IgD-negative memory B cell (primary cell): ENCODE results near the gene EIF4E2. TPM values are rescaled to one million over a fixed set of nuclear protein-coding genes. Genes with fewer than 3 reads are reported as not detected.

Experiments used
- H3K27ac Mint-ChIP-seq, 3 donors: one replicate each; pipeline ENCODE4 v1.8.0; 2020 to 2022; ENCODE audit warnings: mild to moderate bottlenecking in 3 of 3, mixed read lengths in 3 of 3, moderate library complexity in 1 of 3
- H3K27me3 Mint-ChIP-seq: one replicate; pipeline ENCODE4 v1.8.0; 2021; ENCODE audit warnings: mixed read lengths
- H3K36me3 Mint-ChIP-seq: one replicate; pipeline ENCODE4 v1.8.0; 2020; ENCODE audit warnings: mild to moderate bottlenecking, mixed read lengths
- H3K4me1 Mint-ChIP-seq, 3 donors: one replicate each; pipeline ENCODE4 v1.8.0; 2020 to 2022; ENCODE audit warnings: mixed read lengths in 3 of 3, mild to moderate bottlenecking in 1 of 3
- H3K4me3 Mint-ChIP-seq, 4 donors: one replicate each; pipeline ENCODE4 v1.8.0; 2020 to 2022; ENCODE audit warnings: mild to moderate bottlenecking in 4 of 4, mixed read lengths in 4 of 4, moderate library complexity in 3 of 4
- H3K9me3 Mint-ChIP-seq, 3 donors: one replicate each; pipeline ENCODE4 v1.8.0; 2020 to 2021; ENCODE audit warnings: mixed read lengths in 3 of 3, mild to moderate bottlenecking in 1 of 3
- polyA plus RNA-seq: library from polyadenylated mRNA; unstranded; fragments of 300-500 nt; fragmentation: Illumina TruSeq; gene quantifications from one replicate; pipeline ENCODE4 v1.2.3, GENCODE V29; 2021

Gene EIF4E2
- polyA plus RNA-seq, 1 donor from 2014 or later = 55.3 TPM

DNA sequence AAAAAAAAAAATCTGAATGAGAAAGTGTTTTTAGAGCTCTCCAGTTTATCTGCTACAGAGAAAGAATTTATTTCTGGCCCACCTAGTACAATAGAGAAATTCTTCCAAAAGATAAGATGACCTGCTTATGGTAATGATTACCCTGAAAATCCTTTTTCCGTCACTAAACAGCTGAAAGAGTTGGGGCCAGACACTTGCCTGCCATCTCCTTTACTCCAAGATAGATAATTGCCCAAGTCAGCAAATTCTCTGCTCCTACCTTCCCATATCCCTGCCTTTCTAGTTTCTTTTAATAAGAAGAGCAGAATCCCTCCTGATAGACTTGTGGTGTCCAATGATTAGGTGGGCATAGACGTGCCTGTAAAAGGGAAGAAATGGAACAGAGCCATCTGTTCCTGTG is 28.1 kb downstream of the EIF4E2 start:
- H3K4me1 Mint-ChIP-seq = peaks cover 0 to 6% (median 0%) of the 10 kb centered on the region in 3 donors
- no peak overlapping the region for H3K27ac Mint-ChIP-seq
- no peaks in the 10 kb centered on the region for H3K9me3 Mint-ChIP-seq
- peaks cover 6% of the 10 kb centered on the region for H3K36me3 Mint-ChIP-seq
- H3K27me3 Mint-ChIP-seq = no peaks in the 10 kb centered on the region
- no peak overlapping the region for H3K4me3 Mint-ChIP-seq

DNA sequence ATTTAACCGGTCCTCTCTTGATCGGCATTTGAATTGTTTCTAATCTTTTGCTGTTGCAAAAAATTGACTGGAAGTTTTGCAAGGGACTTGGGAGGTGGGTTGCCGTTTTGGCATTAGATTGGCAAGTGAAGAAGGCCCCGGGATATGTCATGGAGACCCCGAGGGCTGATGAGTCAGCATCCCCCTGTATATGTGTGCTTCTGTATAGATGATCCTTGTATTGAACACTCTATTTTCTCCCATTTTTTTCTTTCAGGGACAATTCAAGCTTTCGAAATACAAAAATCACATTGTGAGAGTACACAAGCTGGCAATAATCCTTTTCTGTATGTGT is 30.1 kb downstream of the EIF4E2 start:
- Mint-ChIP-seq H3K4me3 (no peak overlapping the region), H3K27ac (no peak overlapping the region), H3K9me3 (no peaks in the 10 kb centered on the region), H3K4me1 (peaks cover 0 to 6% (median 0%) of the 10 kb centered on the region in 3 donors), H3K27me3 (no peaks in the 10 kb centered on the region), H3K36me3 (peaks cover 6% of the 10 kb centered on the region)

DNA sequence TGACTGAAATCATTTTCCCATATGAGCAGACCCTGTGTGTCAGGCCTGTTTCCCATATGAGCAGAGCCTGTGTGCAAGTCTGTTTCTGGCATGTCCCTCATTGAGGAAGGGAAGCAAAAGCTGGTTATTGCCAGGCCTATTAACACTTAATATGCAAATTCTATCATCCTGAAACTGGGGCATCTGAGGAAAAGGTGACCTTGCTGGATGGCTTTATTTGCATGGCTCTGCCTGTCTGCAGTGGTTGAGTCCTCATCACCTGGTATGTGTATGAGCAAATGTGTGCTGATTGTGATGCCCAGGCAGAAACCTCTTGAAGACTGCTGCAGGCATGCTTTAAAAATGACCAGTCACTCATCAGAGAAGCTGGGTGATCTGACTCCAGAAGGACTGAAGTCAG is 31.2 kb downstream of the EIF4E2 start:
- Mint-ChIP-seq H3K27ac (no peak overlapping the region), H3K4me3 (no peak overlapping the region), H3K9me3 (no peaks in the 10 kb centered on the region), H3K36me3 (peaks cover 4% of the 10 kb centered on the region), H3K4me1 (peaks cover 0 to 2% (median 0%) of the 10 kb centered on the region in 3 donors), H3K27me3 (no peaks in the 10 kb centered on the region)

DNA sequence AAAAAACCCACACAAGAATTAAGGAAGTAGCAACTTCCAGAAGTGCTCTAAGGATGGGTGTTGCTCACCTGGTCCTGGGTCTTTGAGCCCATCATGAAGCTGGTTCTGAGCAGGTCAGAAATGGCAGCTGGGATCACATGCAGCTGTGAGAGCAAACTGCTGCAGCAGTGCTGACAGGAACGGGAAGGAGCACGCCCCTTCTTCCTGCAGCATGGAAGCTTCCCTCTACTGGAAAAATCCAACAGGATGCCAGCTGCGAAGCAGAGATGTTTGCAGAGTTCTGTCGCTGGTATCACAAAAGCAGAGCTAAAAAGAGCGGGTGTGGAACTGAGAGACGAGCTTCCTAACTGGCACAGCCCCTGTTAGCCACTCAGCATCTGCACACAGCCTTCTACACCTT is 33.7 kb downstream of the EIF4E2 start:
- H3K9me3 Mint-ChIP-seq = no peaks in the 10 kb centered on the region
- no peak overlapping the region for H3K27ac Mint-ChIP-seq
- H3K4me3 Mint-ChIP-seq = no peak overlapping the region
- H3K36me3 Mint-ChIP-seq = peaks cover 4% of the 10 kb centered on the region
- peaks cover 0 to 2% (median 0%) of the 10 kb centered on the region in 3 donors for H3K4me1 Mint-ChIP-seq
- H3K27me3 Mint-ChIP-seq = no peaks in the 10 kb centered on the region

DNA sequence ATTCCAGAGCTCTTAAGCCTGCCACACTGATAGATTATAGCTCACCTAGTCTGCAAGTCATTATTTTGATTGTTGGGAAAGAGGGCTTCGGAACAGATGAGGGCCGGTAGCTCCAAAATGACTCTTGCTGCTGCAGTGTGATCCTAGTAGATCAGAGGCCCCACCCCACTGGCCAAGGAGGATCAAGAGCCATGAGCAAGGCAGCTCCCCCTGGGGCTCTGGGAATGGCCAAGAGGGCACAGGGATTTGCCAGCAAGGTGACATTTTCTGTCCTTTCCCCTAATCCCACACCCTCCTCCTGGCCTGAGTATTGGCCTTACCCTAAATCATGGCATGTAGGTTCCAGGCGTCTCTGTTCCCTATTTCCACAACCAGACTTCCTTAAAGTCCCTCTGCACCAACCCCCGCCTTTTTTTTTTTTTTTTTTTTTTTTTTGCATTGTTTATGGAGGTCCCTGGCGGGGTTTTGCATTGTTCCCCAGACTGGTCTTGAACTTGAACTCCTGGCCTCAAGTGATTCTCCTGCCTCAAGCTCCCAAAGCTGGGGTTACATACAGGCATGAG is 36.5 kb downstream of the EIF4E2 start:
- Mint-ChIP-seq H3K27me3 (no peaks in the 10 kb centered on the region), H3K4me1 (no peaks in the 10 kb centered on the region), H3K27ac (no peak overlapping the region), H3K4me3 (no peak overlapping the region), H3K36me3 (peaks cover 4% of the 10 kb centered on the region), H3K9me3 (no peaks in the 10 kb centered on the region)

DNA sequence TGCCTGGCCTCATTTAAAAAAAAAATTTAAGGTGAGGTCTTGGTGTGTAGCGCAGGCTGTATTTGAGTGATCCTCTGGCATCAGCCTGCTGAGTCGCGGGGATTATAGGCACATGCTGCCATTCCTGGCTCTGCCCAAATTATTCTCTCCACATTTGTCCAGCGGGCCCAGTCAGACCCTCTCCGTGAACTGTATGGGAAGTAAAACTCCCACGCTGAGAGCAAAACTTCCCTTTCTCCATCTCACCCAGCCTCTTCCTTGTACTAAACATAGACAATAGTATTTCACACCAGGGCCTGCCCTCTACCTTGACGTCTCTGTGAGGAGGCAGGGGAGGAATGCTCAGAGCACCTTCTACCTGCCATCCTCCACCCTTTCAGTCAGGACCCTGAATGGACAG is 37.0 kb downstream of the EIF4E2 start:
- H3K4me3 Mint-ChIP-seq = no peak overlapping the region
- H3K4me1 Mint-ChIP-seq = no peaks in the 10 kb centered on the region
- no peaks in the 10 kb centered on the region for H3K27me3 Mint-ChIP-seq
- H3K9me3 Mint-ChIP-seq = no peaks in the 10 kb centered on the region
- H3K36me3 Mint-ChIP-seq = peaks cover 4% of the 10 kb centered on the region
- no peak overlapping the region for H3K27ac Mint-ChIP-seq

DNA sequence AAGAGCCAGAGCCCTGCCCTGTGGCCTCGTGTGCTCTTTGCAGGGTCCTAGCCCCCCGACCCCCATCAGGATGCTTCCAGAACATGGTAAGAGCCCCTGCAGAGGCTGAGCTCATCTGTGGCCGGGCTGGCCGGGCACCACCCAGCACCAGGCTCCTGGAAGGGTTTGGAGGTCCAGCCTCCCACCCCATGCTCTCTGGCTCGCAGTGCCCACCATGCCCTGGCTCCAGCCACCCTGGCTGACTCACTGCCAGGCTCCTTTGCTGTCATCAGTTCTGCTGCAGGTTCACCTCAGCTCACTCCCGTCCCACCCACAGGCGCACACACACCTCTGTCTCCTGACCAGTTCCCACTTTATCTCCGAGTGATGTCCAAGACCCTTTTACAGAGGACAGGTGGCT is 37.5 kb downstream of the EIF4E2 start:
- no peaks in the 10 kb centered on the region for H3K27me3 Mint-ChIP-seq
- no peak overlapping the region for H3K27ac Mint-ChIP-seq
- H3K36me3 Mint-ChIP-seq = peaks cover 2% of the 10 kb centered on the region
- H3K9me3 Mint-ChIP-seq = no peaks in the 10 kb centered on the region
- H3K4me1 Mint-ChIP-seq = no peaks in the 10 kb centered on the region
- no peak overlapping the region for H3K4me3 Mint-ChIP-seq

DNA sequence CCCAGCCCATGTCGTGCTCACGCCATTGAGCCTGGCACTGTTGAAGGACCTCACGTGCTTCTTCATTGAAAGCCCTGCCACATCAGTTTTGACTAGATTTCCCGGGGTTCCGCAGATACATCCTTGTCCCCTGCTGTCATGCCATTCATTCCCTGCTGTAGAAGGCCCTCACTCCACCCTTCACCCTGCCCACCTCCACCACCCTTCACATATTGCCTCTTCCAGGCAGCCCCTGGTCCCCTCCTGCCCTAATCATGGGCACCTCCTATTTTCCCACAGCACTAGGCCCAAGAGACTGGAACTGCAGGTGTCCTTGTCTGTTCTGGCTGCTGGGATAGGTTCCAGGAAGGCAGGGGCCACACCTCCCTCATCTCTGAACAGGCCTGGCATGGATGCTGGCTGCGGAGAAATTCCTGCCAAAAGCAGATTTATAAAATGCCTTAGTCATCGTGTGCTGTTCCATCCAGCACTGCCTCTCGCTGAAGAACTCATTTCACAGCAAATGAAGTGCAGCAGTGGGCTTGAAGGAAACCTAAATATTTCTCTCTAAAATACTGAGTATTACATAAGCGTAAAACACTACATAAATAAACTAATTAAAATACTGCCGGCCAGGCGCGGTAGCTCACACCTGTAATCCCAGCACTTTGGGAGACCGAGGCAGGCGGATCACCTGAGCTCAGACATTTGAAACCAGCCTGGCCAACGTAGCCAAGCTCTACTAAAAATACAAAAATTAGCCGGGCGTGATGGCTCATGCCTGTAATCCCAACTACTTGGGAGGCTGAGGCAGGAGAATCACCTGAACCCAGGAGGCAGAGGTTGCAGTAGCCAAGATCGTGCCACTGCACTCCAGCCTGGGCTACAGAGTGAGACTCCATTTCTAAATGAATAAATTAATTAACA is 38.4 kb downstream of the EIF4E2 start:
- Mint-ChIP-seq H3K9me3 (no peaks in the 10 kb centered on the region), H3K27me3 (no peaks in the 10 kb centered on the region), H3K4me1 (no peaks in the 10 kb centered on the region), H3K27ac (no peak overlapping the region), H3K4me3 (no peak overlapping the region), H3K36me3 (peaks cover 2% of the 10 kb centered on the region)

DNA sequence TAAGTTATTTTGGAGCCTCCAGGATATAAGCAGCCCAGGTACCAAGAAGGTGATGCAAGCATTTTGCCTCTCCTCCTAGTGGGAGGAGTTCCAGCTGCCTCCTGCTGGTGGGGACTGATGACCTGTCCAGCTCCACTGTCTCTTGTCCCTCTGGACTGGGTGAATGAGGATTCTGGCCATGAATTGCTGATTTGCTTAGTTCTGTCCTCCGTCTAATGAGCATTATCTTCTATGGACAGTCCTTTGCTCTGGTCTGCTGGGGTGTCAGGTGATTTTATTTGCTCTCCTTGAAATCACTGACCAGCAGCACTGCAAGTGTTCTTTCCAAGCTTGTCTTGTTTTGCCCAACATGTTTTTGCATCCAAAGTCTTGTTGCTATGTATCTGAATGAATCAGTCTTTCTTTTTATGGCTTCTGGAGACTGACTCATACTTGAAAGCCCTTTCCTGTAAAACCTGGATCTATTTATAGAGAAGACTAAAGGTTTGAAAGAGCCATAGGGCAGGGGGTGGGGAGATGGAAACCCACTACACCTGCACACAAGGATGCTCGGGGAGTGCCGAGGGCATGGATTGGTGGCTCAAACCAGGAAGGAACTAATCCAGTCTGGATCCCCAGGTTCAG is 42.4 kb downstream of the EIF4E2 start:
- Mint-ChIP-seq H3K9me3 (no peaks in the 10 kb centered on the region), H3K4me1 (no peaks in the 10 kb centered on the region), H3K27ac (no peak overlapping the region), H3K36me3 (peaks cover 4% of the 10 kb centered on the region), H3K4me3 (no peak overlapping the region), H3K27me3 (no peaks in the 10 kb centered on the region)

DNA sequence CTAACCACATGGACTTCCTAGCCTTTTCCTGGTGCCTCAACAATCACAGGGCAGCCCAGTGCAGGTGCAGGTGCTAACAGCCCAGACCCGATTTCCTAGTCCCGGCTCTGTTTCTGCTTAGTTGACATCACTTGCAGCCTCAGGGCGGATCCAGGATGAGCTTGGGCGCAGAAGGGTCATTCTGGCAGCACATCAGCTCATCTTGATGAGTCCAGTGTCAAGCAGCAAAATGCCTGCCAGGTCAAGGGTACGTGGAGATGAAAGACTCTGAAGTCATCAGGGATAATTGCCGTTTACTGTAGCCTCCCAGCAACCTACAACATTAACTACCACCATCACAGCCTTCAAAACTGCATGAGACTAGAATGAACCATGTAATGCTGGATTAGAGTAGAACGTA is 43.5 kb downstream of the EIF4E2 start:
- Mint-ChIP-seq H3K9me3 (no peaks in the 10 kb centered on the region), H3K27ac (no peak overlapping the region), H3K36me3 (peaks cover 4% of the 10 kb centered on the region), H3K4me3 (no peak overlapping the region), H3K4me1 (no peaks in the 10 kb centered on the region), H3K27me3 (no peaks in the 10 kb centered on the region)

DNA sequence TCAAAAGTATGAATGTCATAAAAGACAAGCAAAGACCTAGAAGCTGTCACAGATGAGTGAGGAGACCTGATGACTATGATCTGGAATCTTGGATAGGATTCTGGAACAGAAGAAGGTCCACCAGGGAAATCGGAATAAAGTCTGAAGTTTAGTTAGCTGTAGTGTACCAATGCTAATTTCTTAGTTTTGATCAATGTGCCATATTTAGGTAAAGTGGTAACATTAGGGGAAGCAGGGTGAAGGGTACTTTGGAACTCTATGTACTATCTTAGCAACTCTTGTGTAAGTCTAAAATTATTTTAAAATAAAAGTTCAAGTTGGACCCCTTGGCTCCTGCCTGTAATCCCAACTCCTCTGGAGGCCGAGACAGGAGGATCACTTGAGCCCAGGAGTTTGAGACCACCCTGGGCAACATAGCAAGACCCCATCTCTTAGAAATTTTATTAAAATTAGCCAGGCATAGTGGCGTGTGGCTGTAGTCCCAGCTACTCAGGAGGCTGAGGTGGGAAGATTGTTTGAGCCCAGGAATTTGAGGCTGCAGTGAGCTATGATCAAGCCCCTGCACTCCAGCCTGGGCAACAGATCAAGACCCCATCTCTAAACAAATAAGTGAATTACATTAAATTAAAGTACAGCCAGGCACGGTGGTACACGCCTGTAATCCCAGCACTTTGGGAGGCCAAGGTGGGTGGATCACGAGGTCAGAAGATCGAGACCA is 47.0 kb downstream of the EIF4E2 start:
- Mint-ChIP-seq H3K27me3 (no peaks in the 10 kb centered on the region), H3K4me3 (no peak overlapping the region), H3K36me3 (peaks cover 4% of the 10 kb centered on the region), H3K27ac (no peak overlapping the region), H3K4me1 (no peaks in the 10 kb centered on the region), H3K9me3 (peaks cover 0 to 2% (median 0%) of the 10 kb centered on the region in 3 donors)

DNA sequence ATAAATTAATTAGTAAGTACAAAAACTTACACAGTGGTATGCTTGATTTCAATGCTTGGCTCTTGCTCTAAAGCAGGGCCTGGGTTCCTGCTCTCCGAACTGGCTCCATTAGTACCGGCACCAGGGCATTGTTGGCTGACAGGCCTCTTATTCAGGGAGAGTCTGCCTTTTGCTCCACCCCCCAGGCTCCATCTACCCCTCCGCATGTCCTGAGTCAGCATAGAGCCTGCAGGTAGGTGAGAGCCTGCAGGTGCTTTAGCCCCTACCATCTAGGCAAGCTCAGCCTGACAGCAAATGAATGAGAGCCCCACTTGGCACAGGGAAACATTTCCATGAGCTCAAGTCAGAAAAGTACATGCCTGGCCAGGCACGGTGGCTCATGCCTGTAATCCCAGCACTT is 47.8 kb downstream of the EIF4E2 start:
- Mint-ChIP-seq H3K4me3 (no peak overlapping the region), H3K4me1 (no peaks in the 10 kb centered on the region), H3K9me3 (peaks cover 0 to 2% (median 0%) of the 10 kb centered on the region in 3 donors), H3K36me3 (peaks cover 4% of the 10 kb centered on the region), H3K27ac (no peak overlapping the region), H3K27me3 (no peaks in the 10 kb centered on the region)

DNA sequence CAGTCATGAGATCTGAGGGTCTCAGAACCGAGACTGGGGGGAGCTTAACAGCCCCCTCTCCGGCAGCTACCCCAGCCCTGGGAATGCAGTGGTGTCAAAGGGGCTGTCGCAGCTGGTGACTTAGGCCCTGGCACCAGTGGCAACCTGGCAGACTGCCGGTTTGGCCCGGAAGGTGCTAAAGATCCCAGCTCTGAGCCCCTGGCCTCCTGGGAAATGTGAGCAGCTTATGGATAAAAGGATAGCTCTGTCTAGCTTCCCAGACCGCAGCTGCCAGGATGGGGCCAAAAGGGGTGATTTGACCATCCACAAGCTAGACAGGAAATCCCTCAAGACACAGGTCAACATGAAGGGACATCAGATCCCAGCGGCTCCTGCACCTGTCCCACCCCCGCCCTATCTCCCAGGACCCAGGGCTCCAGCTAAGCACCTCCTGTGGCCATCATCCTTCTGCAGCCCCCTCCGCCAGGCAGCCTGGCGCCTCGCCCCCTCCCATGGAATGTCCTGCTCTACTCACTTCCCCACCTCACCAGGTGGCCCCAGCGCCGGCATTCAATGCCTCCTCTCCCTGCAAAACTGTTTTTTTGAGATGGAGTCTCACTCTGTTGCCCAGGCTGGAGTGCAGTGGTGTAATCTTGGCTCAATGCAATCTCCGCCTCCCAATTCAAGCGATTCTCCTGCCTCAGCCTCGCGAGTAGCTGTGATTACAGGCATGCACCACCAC is 49.7 kb downstream of the EIF4E2 start:
- Mint-ChIP-seq H3K9me3 (peaks cover 0 to 2% (median 0%) of the 10 kb centered on the region in 3 donors), H3K27me3 (peaks cover 1% of the 10 kb centered on the region), H3K27ac (no peak overlapping the region), H3K4me1 (no peaks in the 10 kb centered on the region), H3K4me3 (peak overlapping the region in 1 of 4 donors; percentile 39), H3K36me3 (peaks cover 4% of the 10 kb centered on the region)

DNA sequence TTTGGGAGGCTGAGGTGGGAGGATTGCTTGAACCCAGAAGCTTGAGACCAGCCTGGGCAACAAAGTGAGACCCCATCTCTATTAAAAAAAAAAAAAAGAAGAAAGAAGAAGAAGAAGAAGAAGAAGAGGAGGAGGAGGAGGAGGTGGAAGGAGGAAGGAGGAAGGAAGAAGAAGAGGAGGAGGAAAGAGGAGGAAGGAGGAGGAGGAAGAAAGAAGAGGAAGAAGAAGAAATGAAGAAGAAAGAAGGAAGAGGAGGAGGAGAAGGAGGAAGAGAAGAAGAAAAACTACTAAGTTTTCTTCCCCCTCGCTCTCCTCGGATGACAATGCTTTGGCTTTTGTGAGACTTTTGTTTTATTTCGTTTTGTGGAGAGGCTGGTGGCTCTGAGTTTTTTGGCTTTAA is 52.8 kb downstream of the EIF4E2 start:
- Mint-ChIP-seq H3K9me3 (peaks cover 0 to 2% (median 0%) of the 10 kb centered on the region in 3 donors), H3K4me3 (no peak overlapping the region), H3K36me3 (no peaks in the 10 kb centered on the region), H3K4me1 (peaks cover 5 to 8% (median 7%) of the 10 kb centered on the region in 3 donors), H3K27me3 (peaks cover 1% of the 10 kb centered on the region), H3K27ac (no peak overlapping the region)
